AG09309 (cell line): ENCODE results near the gene PLA2G4F.

Source experiments
- DNase-seq: peaks from one replicate; pipeline ENCODE4 v3.0.0-alpha.2; 2010; ENCODE audit warnings: low read depth
- H3K4me3 ChIP-seq: 2 replicates; pipeline ENCODE4 v1.5.1; 2011; ENCODE audit warnings: mild to moderate bottlenecking, low read depth, low read length, moderate library complexity; ENCODE audit not compliant: control insufficient read depth
- TF ChIP-seq, protein P1 (sequence below): IDR thresholded peaks from 2 replicates; pipeline ENCODE4 v1.5.1; 2011; ENCODE audit warnings: mild to moderate bottlenecking, low read depth, low read length, inconsistent platforms; ENCODE audit not compliant: insufficient read depth, control insufficient read depth; ENCODE audit errors: missing control alignments

The PLA2G4F gene

DNA sequence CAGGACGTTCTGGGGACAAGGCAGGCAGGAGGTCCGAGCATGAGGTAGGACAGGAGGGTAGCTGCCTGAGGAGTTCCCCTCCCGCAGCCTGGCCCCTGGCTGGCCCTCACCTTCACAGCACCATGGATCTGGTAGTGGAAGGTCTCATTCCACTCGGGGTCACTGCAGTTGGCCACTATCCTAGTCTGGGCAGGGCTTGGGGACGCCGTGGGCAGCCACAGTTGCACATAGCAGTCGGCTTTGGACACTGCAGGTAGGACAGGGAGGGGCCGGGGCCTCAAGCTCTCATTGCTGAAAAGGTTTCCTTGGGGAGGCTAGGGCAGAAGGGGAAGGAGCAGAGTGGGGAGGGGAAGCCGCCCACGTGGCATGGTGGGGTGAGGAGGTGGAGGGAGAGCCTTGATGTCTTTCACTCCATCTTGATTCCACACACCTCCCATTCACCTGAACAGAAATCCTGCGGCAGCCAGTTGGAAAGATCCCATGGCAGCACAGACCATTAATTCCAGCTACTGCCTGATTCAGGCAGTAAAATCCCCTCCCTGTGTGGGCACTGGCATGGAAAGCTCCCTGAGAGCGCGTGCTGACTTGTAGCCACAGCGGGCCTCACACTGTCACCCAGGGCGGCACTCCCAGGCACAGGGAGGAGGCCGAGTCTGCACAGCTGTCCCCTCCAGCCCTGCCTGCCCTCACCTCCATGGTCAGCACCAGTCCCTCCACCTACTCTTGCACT is 2.1 kb downstream of the PLA2G4F start:
- TF ChIP-seq, protein P1, sequence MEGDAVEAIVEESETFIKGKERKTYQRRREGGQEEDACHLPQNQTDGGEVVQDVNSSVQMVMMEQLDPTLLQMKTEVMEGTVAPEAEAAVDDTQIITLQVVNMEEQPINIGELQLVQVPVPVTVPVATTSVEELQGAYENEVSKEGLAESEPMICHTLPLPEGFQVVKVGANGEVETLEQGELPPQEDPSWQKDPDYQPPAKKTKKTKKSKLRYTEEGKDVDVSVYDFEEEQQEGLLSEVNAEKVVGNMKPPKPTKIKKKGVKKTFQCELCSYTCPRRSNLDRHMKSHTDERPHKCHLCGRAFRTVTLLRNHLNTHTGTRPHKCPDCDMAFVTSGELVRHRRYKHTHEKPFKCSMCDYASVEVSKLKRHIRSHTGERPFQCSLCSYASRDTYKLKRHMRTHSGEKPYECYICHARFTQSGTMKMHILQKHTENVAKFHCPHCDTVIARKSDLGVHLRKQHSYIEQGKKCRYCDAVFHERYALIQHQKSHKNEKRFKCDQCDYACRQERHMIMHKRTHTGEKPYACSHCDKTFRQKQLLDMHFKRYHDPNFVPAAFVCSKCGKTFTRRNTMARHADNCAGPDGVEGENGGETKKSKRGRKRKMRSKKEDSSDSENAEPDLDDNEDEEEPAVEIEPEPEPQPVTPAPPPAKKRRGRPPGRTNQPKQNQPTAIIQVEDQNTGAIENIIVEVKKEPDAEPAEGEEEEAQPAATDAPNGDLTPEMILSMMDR = no peak
- no peak for DNase-seq
- H3K4me3 ChIP-seq = no peak overlapping the region

DNA sequence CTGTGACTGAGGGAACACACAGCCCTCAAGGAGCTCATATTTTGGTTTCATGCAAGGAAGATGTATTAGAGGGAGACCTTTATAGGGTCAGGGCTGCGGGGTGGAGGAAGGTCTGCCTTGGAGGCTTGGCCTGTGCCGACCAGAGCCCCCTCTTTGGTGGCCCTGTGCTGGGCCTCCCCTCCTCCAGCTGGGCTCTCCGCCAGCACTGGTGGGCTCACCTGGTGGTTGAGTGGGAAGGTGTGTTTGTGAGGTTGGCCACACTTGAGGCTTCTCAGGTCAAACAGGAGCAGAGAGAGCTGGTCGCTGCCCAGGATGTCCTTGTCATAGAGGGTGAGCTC is 2.6 kb downstream of the PLA2G4F start:
- no peak overlapping the region for H3K4me3 ChIP-seq
- no peak for DNase-seq
- TF ChIP-seq, protein P1 = no peak

DNA sequence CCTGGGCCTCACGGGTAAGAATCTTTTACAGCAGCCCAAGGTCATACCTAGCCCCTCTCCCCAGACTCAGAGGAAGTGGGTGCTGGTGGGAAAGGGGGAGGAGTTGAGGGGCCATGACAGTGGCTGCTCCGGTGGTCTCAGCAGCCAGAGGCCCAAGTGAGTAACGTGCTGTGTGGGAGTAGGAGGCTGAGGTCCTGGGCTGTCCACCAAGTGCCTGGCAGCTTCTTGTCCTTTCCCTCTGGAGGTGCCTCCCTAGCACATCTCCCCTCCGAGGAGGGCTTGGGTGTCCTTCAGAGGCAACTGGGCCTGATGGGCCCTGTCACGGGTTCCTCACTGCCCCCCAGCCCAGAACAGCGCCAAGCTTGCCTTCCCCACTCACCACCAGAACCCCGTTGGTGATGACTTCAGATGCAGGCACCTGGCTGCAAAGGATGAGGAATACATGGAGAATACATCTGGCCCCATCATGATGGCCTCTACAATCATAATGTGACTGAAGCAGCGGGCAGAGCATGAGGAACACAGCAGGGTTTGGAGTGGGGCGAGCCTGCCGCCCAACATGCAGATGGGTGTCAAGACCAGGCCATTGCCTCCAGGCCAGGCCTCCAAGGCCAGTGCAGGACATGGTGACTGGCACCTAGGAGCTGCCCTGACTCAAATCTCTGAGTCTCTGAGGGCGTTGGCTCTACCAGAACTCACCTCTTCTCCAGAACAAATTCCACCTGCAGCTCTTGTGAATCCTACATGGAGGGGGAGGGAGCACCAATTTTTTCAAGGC is 3.3 kb downstream of the PLA2G4F start:
- no peak for DNase-seq
- H3K4me3 ChIP-seq = no peak overlapping the region
- TF ChIP-seq, protein P1 = no peak

DNA sequence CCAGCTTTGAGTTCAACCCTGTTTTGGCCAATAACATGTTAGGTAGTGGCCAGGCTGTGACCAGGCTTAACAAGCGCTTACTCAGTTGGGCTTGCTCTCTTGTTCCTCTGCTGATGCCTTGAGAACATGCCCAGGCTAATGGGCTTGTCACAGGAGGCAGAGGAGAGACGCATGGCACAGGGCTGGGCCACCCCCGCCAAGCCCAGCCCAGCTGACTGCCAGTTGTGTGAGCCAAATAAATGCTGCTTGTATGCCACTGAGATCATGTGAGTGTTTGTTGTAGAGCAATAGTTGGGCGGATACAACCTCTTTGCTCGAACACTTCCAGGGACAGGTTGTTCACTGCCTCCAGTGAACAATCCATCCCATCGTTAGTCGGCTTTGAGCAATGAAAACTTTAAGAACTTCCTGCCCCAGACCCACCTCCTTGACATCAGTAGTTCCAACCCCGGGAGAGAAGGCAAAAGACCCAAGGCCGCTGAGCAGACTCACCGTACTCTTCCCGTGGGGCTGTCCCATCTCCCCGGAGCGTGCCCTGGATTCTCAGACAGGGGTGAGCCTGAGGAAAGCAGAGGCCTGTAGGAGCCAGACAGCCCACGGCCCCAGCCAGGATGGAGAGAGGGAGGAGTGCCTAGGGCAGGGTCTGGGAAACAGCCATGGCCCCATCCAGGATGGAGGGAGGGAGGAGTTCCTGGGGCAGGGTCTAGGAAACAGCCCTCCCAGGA is 4.1 kb downstream of the PLA2G4F start:
- TF ChIP-seq, protein P1 = no peak
- no peak for DNase-seq
- H3K4me3 ChIP-seq = no peak overlapping the region

DNA sequence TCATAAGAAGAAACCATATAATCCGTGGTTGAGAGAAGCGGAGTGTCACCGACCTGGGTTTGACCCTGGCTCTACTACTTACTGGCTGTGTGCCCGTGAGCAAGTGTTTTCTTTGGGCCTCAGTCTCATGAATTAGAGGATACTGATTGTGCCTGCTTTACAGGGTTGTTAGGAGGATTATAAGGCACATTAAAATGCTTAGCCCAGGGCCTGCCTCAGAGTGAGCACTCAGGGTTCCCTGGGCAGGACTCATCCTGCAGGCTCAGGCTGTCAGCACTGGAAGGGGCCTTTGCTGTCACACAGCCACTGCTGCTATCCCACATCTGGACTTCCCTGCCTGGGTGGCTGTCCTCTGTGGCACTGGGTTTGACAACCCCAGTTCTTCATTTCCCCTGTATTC is 4.7 kb downstream of the PLA2G4F start:
- no peak overlapping the region for H3K4me3 ChIP-seq
- TF ChIP-seq, protein P1 = no peak
- no peak for DNase-seq

DNA sequence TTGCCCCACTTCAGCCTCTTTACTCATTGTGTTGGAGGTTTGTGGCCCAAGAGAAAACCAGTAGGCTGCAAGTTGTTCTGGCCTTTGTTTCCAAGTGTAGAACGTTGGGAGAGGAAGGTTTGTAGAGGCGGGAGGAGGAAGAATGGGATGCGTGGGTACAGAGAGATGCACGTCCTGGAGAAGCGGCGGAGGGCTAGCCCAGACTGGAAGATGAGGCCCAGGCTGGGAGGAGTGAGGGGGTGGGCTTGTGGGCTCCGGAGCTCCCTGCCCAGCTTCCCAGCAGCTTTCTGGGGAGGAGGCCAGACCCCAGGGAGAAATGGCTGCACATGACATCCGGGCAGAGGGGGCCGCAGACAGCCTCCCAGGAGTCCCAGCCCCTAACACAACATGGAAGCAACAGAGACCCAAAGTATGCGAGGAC is 5.3 kb downstream of the PLA2G4F start:
- TF ChIP-seq, protein P1 = no peak
- no peak overlapping the region for H3K4me3 ChIP-seq
- DNase-seq = no peak
